Fibroblast of lung (primary cell): ENCODE data around the gene SH3PXD2A.

ENCODE experiments used
- EZH2 ChIP-seq: IDR thresholded peaks from 2 replicates; pipeline ENCODE4 v1.5.1; 2012; ENCODE audit warnings: low read length, control low read depth, mild to moderate bottlenecking; ENCODE audit errors: missing control alignments
- TF ChIP-seq, protein P1 (sequence below), 2 donors: IDR thresholded peaks in 1 of 2; conservative IDR thresholded peaks in 1 of 2; 1 replicate in 1 of 2; 2 replicates in 1 of 2; pipeline ENCODE4 v1.5.1; 2011 to 2012; ENCODE audit warnings: low read length in 2 of 2, control low read depth in 1 of 2, inconsistent platforms in 1 of 2, low read depth in 1 of 2, mild to moderate bottlenecking in 1 of 2

DNA sequence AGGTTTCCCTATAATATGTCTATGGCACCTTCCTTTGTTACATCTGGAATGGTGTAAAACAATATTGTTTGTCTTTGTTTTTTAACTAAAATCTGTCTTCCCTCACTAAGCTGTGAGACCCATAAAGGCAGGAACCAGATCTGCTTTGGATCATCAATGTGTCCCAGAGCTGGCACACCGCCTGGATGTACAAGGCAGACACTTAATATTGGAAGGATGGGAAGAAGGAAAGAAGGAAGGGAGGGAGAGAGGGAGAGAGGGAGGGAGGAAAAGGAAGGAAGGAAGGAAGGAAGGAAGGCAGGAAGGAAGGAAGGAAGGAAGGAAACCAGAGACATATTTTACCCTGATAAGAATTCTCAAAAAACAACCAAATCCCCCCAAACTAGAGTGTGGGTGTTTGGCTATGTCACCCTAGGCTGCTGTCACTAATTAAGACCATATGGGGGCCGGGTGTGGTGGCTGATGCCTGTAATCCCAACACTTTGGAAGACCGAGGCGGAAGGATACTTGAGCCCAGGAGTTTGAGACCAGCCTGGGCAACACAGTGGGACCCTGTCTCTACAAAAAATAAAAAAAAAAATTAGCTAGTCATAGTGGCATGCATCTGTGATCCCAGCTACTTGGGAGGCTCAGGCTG lies 59.6 kb downstream of the SH3PXD2A start:
- TF ChIP-seq, protein P1, sequence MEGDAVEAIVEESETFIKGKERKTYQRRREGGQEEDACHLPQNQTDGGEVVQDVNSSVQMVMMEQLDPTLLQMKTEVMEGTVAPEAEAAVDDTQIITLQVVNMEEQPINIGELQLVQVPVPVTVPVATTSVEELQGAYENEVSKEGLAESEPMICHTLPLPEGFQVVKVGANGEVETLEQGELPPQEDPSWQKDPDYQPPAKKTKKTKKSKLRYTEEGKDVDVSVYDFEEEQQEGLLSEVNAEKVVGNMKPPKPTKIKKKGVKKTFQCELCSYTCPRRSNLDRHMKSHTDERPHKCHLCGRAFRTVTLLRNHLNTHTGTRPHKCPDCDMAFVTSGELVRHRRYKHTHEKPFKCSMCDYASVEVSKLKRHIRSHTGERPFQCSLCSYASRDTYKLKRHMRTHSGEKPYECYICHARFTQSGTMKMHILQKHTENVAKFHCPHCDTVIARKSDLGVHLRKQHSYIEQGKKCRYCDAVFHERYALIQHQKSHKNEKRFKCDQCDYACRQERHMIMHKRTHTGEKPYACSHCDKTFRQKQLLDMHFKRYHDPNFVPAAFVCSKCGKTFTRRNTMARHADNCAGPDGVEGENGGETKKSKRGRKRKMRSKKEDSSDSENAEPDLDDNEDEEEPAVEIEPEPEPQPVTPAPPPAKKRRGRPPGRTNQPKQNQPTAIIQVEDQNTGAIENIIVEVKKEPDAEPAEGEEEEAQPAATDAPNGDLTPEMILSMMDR (conservative IDR thresholded peaks at IDR 0.05 in 1 of 2, IDR thresholded peaks at IDR 0.05 in 1 of 2; ENCODE audit: low read depth in 1 of 2, low read length in 2 of 2): no peak
- TF ChIP-seq EZH2: no peak
